ENCODE results near the gene CYB5B. TPM values are rescaled to one million over a fixed set of nuclear protein-coding genes. Genes with fewer than 3 reads are reported as not detected.

The CYB5B gene
- total RNA-seq, 1 experiment from 2014 or later: 112 TPM

DNA sequence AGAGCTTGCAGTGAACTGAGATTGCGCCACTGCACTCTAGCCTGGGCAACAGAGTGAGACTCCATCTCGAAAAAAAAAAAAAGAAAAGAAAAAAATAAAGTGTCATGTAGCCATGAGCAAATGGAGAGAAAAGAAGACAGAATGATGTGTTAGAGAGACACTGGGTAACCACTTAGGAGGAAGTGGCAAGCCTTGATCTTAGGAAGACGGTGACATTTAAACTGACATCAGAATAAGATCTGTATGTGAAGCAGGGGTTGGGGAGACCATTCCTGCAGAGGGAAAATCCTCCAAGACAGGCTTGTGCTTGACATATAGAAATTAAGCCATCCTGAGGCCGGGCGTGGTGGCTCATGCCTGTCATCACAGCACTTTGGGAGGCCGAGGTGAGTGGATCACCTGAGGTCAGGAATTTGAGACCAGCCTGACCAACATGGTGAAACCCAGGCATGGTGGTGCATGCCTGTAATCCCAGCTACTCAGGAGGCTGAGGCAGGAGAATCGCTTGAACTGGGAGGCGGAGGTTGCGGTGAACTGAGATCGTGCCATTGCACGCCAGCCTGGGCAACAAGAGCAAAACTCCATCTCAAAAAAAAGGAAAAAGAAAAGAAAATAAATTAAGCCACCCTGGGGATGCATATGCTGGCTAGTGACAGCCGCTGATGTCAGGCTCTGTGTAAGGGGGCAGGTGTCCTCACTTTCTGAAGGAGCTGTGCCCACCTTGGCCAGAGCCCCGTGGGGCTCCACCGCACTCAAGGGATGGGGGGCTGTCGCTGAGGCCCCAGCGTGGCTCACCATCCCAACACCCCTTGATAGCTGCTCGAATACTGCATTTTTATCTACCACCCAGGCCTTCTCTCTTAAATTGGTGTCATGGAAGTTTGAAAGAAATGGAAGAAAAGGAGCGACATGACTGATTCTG, 13.1 kb upstream of the CYB5B start:
- Mint-ChIP-seq H3K27me3 (ENCODE audit: insufficient read depth, unreplicated experiment) (no peaks in the 10 kb centered on the region), H3K27ac (ENCODE audit: low read depth, unreplicated experiment) (peak overlapping the region; percentile 58), H3K4me1 (ENCODE audit: insufficient read depth, unreplicated experiment) (peaks cover 26% of the 10 kb centered on the region), H3K4me3 (ENCODE audit: unreplicated experiment) (no peak overlapping the region), H3K36me3 (ENCODE audit: insufficient read depth, unreplicated experiment) (no peaks in the 10 kb centered on the region), H3K9me3 (ENCODE audit: unreplicated experiment) (no peaks in the 10 kb centered on the region)
- TF ChIP-seq, protein P1, sequence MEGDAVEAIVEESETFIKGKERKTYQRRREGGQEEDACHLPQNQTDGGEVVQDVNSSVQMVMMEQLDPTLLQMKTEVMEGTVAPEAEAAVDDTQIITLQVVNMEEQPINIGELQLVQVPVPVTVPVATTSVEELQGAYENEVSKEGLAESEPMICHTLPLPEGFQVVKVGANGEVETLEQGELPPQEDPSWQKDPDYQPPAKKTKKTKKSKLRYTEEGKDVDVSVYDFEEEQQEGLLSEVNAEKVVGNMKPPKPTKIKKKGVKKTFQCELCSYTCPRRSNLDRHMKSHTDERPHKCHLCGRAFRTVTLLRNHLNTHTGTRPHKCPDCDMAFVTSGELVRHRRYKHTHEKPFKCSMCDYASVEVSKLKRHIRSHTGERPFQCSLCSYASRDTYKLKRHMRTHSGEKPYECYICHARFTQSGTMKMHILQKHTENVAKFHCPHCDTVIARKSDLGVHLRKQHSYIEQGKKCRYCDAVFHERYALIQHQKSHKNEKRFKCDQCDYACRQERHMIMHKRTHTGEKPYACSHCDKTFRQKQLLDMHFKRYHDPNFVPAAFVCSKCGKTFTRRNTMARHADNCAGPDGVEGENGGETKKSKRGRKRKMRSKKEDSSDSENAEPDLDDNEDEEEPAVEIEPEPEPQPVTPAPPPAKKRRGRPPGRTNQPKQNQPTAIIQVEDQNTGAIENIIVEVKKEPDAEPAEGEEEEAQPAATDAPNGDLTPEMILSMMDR (IDR thresholded peaks at IDR 0.05; ENCODE audit: unreplicated experiment): no peak
- intact Hi-C loops (cut with micrococcal nuclease): no loop called here
- no TSS peak for BruUV-seq (replicated peaks)
- POLR2A ChIA-PET: interaction anchor here (1.0 to 3.3 kb wide), 3 partner anchors 14 to 27 kb away, joined by 3 to 27 read pairs (median 16); partner anchors contain the start of gene CYB5B
- no peak for DNase-seq (ENCODE audit: unreplicated experiment)
- CTCF ChIA-PET: interaction anchor here (0.6 to 1.1 kb wide), 2 partner anchors 14 to 1175 kb away, joined by 3 to 4 read pairs; no protein-coding TSS in a partner anchor

DNA sequence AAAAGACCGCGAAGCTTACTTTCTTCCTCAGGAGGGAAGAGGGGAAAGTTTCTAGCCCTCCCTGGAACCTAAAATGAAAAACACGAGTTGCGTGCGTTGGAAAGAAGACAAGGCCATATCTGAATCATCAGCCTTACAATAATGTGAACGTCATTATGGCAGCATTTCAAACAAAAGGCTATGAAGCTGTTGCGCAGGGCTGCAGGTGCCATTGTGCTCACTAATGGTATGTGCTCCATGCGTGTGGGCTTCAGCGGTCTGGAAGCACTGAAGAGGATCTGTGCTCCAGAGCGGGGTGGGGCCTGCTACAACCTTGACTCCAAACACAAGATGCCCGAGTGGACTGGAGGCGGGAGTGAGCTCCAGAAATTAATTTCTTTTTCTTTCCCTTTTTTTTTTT, 12.1 kb upstream of the CYB5B start:
- DNase-seq (ENCODE audit: unreplicated experiment): peak; percentile 49
- CTCF ChIA-PET: interaction anchor here (1.1 kb wide), 1 partner anchor 15 kb away, joined by 4 read pairs; no protein-coding TSS in a partner anchor
- TF ChIP-seq, protein P1 (IDR thresholded peaks at IDR 0.05; ENCODE audit: unreplicated experiment): no peak
- H3K27ac Mint-ChIP-seq (ENCODE audit: low read depth, unreplicated experiment): no peak overlapping the region
- peaks cover 26% of the 10 kb centered on the region for H3K4me1 Mint-ChIP-seq (ENCODE audit: insufficient read depth, unreplicated experiment)
- no peaks in the 10 kb centered on the region for H3K9me3 Mint-ChIP-seq (ENCODE audit: unreplicated experiment)
- intact Hi-C loops (cut with micrococcal nuclease): no loop called here
- H3K36me3 Mint-ChIP-seq (ENCODE audit: insufficient read depth, unreplicated experiment): no peaks in the 10 kb centered on the region
- H3K27me3 Mint-ChIP-seq (ENCODE audit: insufficient read depth, unreplicated experiment): no peaks in the 10 kb centered on the region
- H3K4me3 Mint-ChIP-seq (ENCODE audit: unreplicated experiment): no peak overlapping the region
- BruUV-seq (replicated peaks): no TSS peak
- POLR2A ChIA-PET: interaction anchor here (1.1 kb wide), 1 partner anchor 13 kb away, joined by 4 read pairs; no protein-coding TSS in a partner anchor

DNA sequence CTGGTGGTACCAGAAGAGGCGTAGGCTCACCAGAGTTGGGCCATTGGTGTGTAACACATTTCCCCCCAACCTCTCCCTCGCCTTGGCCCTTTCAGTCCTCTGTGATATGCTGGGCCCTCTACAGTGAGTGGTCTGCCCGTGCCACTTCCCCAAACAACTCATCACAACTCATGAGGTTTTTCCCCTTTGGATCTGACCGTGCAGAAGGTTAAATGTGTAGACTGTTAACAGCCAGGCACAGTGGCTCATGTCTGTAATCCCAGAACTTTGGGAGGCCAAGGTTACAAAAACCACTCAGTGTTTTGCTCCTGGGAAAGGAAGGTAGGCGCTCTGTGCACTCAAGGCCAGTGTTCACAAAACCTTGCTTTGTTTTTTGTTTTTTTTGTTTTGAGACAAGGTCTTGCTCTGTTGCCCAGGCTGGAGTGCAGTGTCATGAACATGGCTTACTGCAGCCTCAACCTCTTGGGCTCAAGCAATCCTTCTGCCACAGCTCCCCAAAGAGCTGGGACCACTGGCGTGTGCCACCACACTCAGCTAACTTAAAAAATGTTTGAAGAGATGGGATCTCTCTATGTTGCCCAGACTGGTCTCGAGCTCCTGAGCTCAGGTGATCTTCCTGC, 11.3 kb upstream of the CYB5B start:
- H3K4me3 Mint-ChIP-seq (ENCODE audit: unreplicated experiment): no peak overlapping the region

More for the DNA sequence above, 11.3 kb upstream of the CYB5B start:
- BruUV-seq (replicated peaks): no TSS peak
- CTCF ChIA-PET: interaction anchor here (0.7 kb wide), 1 partner anchor 18 kb away, joined by 3 read pairs; no protein-coding TSS in a partner anchor
- Mint-ChIP-seq H3K27me3 (ENCODE audit: insufficient read depth, unreplicated experiment) (no peaks in the 10 kb centered on the region), H3K27ac (ENCODE audit: low read depth, unreplicated experiment) (no peak overlapping the region), H3K36me3 (ENCODE audit: insufficient read depth, unreplicated experiment) (no peaks in the 10 kb centered on the region), H3K9me3 (ENCODE audit: unreplicated experiment) (no peaks in the 10 kb centered on the region), H3K4me1 (ENCODE audit: insufficient read depth, unreplicated experiment) (peaks cover 25% of the 10 kb centered on the region)
- DNase-seq (ENCODE audit: unreplicated experiment): no peak
- POLR2A ChIA-PET: interaction anchor here (0.6 to 1.1 kb wide), 3 partner anchors 9 to 51 kb away, joined by 4 read pairs; no protein-coding TSS in a partner anchor
- TF ChIP-seq, protein P1 (IDR thresholded peaks at IDR 0.05; ENCODE audit: unreplicated experiment): no peak
- intact Hi-C loops (cut with micrococcal nuclease): no loop called here

Data from MCF 10A (cell line).